Large intestine (tissue), 12 donors: ENCODE data around the gene GRM4. TPM values are rescaled to one million over a fixed set of nuclear protein-coding genes. Genes with fewer than 3 reads are reported as not detected.
A peak's percentile ranks its signal among the peaks of the same experiment; 100 is the strongest.
"Not testable (repeated sequence)": the region's sequence is repeated elsewhere in the genome, so short reads cannot be mapped to it uniquely, and the experiment has no call there.

Source experiments
- DNase-seq, 2 donors: peaks; one replicate each; pipeline versions ENCODE4 v3.0.0 to v3.0.0-alpha.2; 2013
- H3K27ac ChIP-seq: one replicate; pipeline ENCODE4 v1.5.1; 2013; ENCODE audit warnings: low read length
- H3K27me3 ChIP-seq: 2 replicates; pipeline ENCODE4 v1.6.1; 2013; ENCODE audit warnings: low read length; ENCODE audit not compliant: control insufficient read depth, insufficient read depth
- H3K36me3 ChIP-seq: 2 replicates; pipeline ENCODE4 v1.6.1; 2013; ENCODE audit warnings: low read length; ENCODE audit not compliant: control insufficient read depth, insufficient read depth
- H3K4me1 ChIP-seq: one replicate; pipeline ENCODE4 v1.6.1; 2013; ENCODE audit warnings: low read length; ENCODE audit not compliant: control insufficient read depth, insufficient read depth
- H3K4me3 ChIP-seq: one replicate; pipeline ENCODE4 v1.5.1; 2013; ENCODE audit warnings: low read length
- H3K9me3 ChIP-seq: one replicate; pipeline ENCODE4 v1.6.1; 2013; ENCODE audit warnings: mild to moderate bottlenecking, low read depth, low read length, moderate library complexity; ENCODE audit not compliant: control insufficient read depth
- WGBS: methylation state at CpG from one replicate; pipeline ENCODE4 v1.1.5; 2013; ENCODE audit warnings: low lambda C conversion rate; ENCODE audit not compliant: insufficient coverage; 5-methylcytosine and 5-hydroxymethylcytosine counted together
- long read RNA-seq, 11 donors: transcript quantifications; one replicate each; lab custom pipeline, GENCODE V29; 2026
- polyA plus RNA-seq: library from polyadenylated mRNA; unstranded; fragments of 120-200 nt; gene quantifications from one replicate; pipeline ENCODE4 v1.2.1, GENCODE V29; 2013

The GRM4 gene
- polyA plus RNA-seq = 0.46 TPM
- long read RNA-seq, donor 1 = 0 reads
- long read RNA-seq, donor 2 = 0 reads
- long read RNA-seq, donor 3 = 0 reads
- long read RNA-seq, donor 4 = 0 reads
- long read RNA-seq, donor 5 = 0 reads
- long read RNA-seq, donor 6 = 0 reads
- long read RNA-seq, donor 7 = 0 reads
- long read RNA-seq, donor 8 = 0 reads
- long read RNA-seq, donor 9 = 0 reads
- long read RNA-seq, donor 10 = 0 reads
- long read RNA-seq, donor 11 = 0 reads

- DNase-seq = no peak
- Histone ChIP-seq H3K27me3 (peaks cover 90% of the 10 kb centered on the region), H3K4me1 (peaks cover 13% of the 10 kb centered on the region), H3K9me3 (no peaks in the 10 kb centered on the region), H3K4me3 (peak within 1 kb of the TSS; percentile 10), H3K36me3 (no peaks in the 10 kb centered on the region), H3K27ac (no peak within 1 kb of the TSS)
- 33% methylated on average over 1 of the region's 20 CpGs for WGBS
These were observed at the start of gene GRM4 for GRCh38 chr6:34146021-34146782. Gene GRM4 (minus strand): TSS chr6:34146087. CDS start chr6:34133496, 12,591 bp downstream.

GRCh38 chr6:34194772-34195171 is 48.9 kb upstream of the GRM4 start:
- no CpG with 5 or more reads among the region's 3 CpGs for WGBS
- DNase-seq = no peak
- Histone ChIP-seq H3K9me3 (no peaks in the 10 kb centered on the region), H3K27me3 (peaks cover 7% of the 10 kb centered on the region), H3K27ac (no peak overlapping the region), H3K4me3 (no peak overlapping the region), H3K4me1 (peaks cover 5% of the 10 kb centered on the region), H3K36me3 (no peaks in the 10 kb centered on the region)

- no peaks in the 10 kb centered on the region for H3K36me3 ChIP-seq
- no peak overlapping the region for H3K4me3 ChIP-seq
- no peaks in the 10 kb centered on the region for H3K4me1 ChIP-seq
- H3K27me3 ChIP-seq = peaks cover 2% of the 10 kb centered on the region
- 86% methylated on average over 1 of the region's 14 CpGs for WGBS
- DNase-seq = no peak
- no peaks in the 10 kb centered on the region for H3K9me3 ChIP-seq
- no peak overlapping the region for H3K27ac ChIP-seq
These were observed 44.7 kb upstream of the GRM4 start for GRCh38 chr6:34190504-34191122.

- H3K4me1 ChIP-seq = no peaks in the 10 kb centered on the region
- no CpG with 5 or more reads among the region's 12 CpGs for WGBS
- H3K27me3 ChIP-seq = no peaks in the 10 kb centered on the region
- H3K9me3 ChIP-seq = no peaks in the 10 kb centered on the region
- no peak overlapping the region for H3K27ac ChIP-seq
- DNase-seq = no peak
- H3K4me3 ChIP-seq = no peak overlapping the region
- H3K36me3 ChIP-seq = no peaks in the 10 kb centered on the region
These were observed 44.1 kb upstream of the GRM4 start for GRCh38 chr6:34189806-34190503.

GRCh38 chr6:34184726-34185125 is 38.8 kb upstream of the GRM4 start:
- not testable (repeated sequence) for H3K27me3 ChIP-seq, DNase-seq, H3K27ac ChIP-seq, H3K9me3 ChIP-seq, H3K4me1 ChIP-seq, H3K4me3 ChIP-seq, H3K36me3 ChIP-seq
- WGBS = no CpG with 5 or more reads among the region's 5 CpGs

GRCh38 chr6:34182751-34183531 is 37.1 kb upstream of the GRM4 start:
- H3K36me3 ChIP-seq = no peaks in the 10 kb centered on the region
- H3K4me1 ChIP-seq = no peaks in the 10 kb centered on the region
- no peaks in the 10 kb centered on the region for H3K27me3 ChIP-seq
- DNase-seq = peak; percentile 9 to 12
- H3K27ac ChIP-seq = no peak overlapping the region
- no CpG with 5 or more reads among the region's 8 CpGs for WGBS
- no peak overlapping the region for H3K4me3 ChIP-seq
- H3K9me3 ChIP-seq = peaks cover 5% of the 10 kb centered on the region

- Histone ChIP-seq H3K9me3 (peaks cover 5% of the 10 kb centered on the region), H3K36me3 (no peaks in the 10 kb centered on the region), H3K27me3 (no peaks in the 10 kb centered on the region), H3K4me1 (no peaks in the 10 kb centered on the region), H3K4me3 (no peak overlapping the region), H3K27ac (no peak overlapping the region)
- DNase-seq = no peak
- no CpG with 5 or more reads among the region's 1 CpG for WGBS
These were observed 36.0 kb upstream of the GRM4 start for GRCh38 chr6:34181908-34182307.

- no peak overlapping the region for H3K27ac ChIP-seq
- DNase-seq = no peak
- no peaks in the 10 kb centered on the region for H3K36me3 ChIP-seq
- WGBS = no CpG with 5 or more reads among the region's 12 CpGs
- no peak overlapping the region for H3K4me3 ChIP-seq
- no peaks in the 10 kb centered on the region for H3K4me1 ChIP-seq
- H3K27me3 ChIP-seq = no peaks in the 10 kb centered on the region
- H3K9me3 ChIP-seq = no peaks in the 10 kb centered on the region
These were observed 33.3 kb upstream of the GRM4 start for GRCh38 chr6:34179106-34179720.

GRCh38 chr6:34178357-34179105 is 32.6 kb upstream of the GRM4 start:
- DNase-seq = no peak

More at GRCh38 chr6:34178357-34179105, 32.6 kb upstream of the GRM4 start:
- Histone ChIP-seq H3K27me3 (no peaks in the 10 kb centered on the region), H3K27ac (no peak overlapping the region), H3K4me3 (no peak overlapping the region), H3K4me1 (no peaks in the 10 kb centered on the region), H3K9me3 (no peaks in the 10 kb centered on the region), H3K36me3 (no peaks in the 10 kb centered on the region)
- WGBS = no CpG with 5 or more reads among the region's 19 CpGs
